ENCODE data around the gene PDK1. TPM values are rescaled to one million over a fixed set of nuclear protein-coding genes. Genes with fewer than 3 reads are reported as not detected.

Gene PDK1
- total RNA-seq, 2 donors from 2014 or later, result 26.6 to 33.0 TPM

- peaks cover 0 to 13% of the 10 kb centered on the region in 2 donors for H3K9me3 ChIP-seq
- DNase-seq (ENCODE audit: low spot score), result no peak
Observed at GRCh38 chr2:172655838-172656573, 100.1 kb downstream of the PDK1 start.

More at GRCh38 chr2:172655838-172656573, 100.1 kb downstream of the PDK1 start:
- Histone ChIP-seq H3K27ac (no peak overlapping the region), H3K36me3 (no peaks in the 10 kb centered on the region), H3K4me3 (no peak overlapping the region), H3K4me1 (no peaks in the 10 kb centered on the region), H3K27me3 (no peaks in the 10 kb centered on the region)
- TF ChIP-seq, protein P1, sequence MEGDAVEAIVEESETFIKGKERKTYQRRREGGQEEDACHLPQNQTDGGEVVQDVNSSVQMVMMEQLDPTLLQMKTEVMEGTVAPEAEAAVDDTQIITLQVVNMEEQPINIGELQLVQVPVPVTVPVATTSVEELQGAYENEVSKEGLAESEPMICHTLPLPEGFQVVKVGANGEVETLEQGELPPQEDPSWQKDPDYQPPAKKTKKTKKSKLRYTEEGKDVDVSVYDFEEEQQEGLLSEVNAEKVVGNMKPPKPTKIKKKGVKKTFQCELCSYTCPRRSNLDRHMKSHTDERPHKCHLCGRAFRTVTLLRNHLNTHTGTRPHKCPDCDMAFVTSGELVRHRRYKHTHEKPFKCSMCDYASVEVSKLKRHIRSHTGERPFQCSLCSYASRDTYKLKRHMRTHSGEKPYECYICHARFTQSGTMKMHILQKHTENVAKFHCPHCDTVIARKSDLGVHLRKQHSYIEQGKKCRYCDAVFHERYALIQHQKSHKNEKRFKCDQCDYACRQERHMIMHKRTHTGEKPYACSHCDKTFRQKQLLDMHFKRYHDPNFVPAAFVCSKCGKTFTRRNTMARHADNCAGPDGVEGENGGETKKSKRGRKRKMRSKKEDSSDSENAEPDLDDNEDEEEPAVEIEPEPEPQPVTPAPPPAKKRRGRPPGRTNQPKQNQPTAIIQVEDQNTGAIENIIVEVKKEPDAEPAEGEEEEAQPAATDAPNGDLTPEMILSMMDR (IDR thresholded peaks at IDR 0.05), result no peak

Other genes starting within 250 kb of the PDK1 start
- gene ITGA6, start 128.5 kb upstream of the PDK1 start, total RNA-seq, result 10 to 100 TPM; 31.2 to 54.3 TPM
- gene RAPGEF4, start 179.8 kb downstream of the PDK1 start, total RNA-seq, result 10 to 100 TPM in 1 of 2 donors, 1 to 10 TPM in 1; 6.2 to 14.1 TPM